HepG2 (cell line): ENCODE results near the gene LOC128125822.

Experiments
- HNF1B ChIP-seq: sonication (generic); formaldehyde crosslinking; IDR thresholded peaks from 2 replicates; pipeline ENCODE4 v1.5.1; 2020; ENCODE audit warnings: mild to moderate bottlenecking, moderate library complexity, missing genetic modification reagents
- IKZF4 ChIP-seq: sonication (generic); formaldehyde crosslinking; IDR thresholded peaks from 2 replicates; pipeline ENCODE4 v1.5.1; 2020; ENCODE audit warnings: borderline replicate concordance, mild to moderate bottlenecking, low read depth, missing genetic modification reagents; ENCODE audit errors: not compliant biosample characterization
- IRX3 ChIP-seq: sonication (generic); formaldehyde crosslinking; IDR thresholded peaks from 2 replicates; pipeline ENCODE4 v1.8.1; 2023; ENCODE audit warnings: mild to moderate bottlenecking, low read depth, missing genetic modification reagents, borderline replicate concordance
- POGK ChIP-seq: sonication (generic); formaldehyde crosslinking; conservative IDR thresholded peaks from 2 replicates; pipeline ENCODE4 v1.8.0; 2022; ENCODE audit warnings: mild to moderate bottlenecking, moderate library complexity, missing genetic modification reagents
- ZBTB26 ChIP-seq: IDR thresholded peaks from 2 replicates; pipeline ENCODE4 v1.6.1; 2016; ENCODE audit warnings: missing compliant biosample characterization, missing genetic modification reagents, borderline replicate concordance
- ZKSCAN8 ChIP-seq: IDR thresholded peaks from 2 replicates; pipeline ENCODE4 v1.6.1; 2016; ENCODE audit warnings: borderline replicate concordance, missing genetic modification reagents, missing compliant biosample characterization
- ZMYM2 ChIP-seq: sonication (generic); formaldehyde crosslinking; IDR thresholded peaks from 2 replicates; pipeline ENCODE4 v1.8.0; 2022; ENCODE audit warnings: mild to moderate bottlenecking, missing genetic modification reagents
- ZNF335 ChIP-seq: sonication (generic); formaldehyde crosslinking; IDR thresholded peaks from 2 replicates; pipeline ENCODE4 v1.4.0; 2020; ENCODE audit warnings: missing genetic modification reagents
- ZNF430 ChIP-seq: sonication (generic); formaldehyde crosslinking; IDR thresholded peaks from 2 replicates; pipeline ENCODE4 v1.9.0; 2021; ENCODE audit warnings: mild to moderate bottlenecking, missing genetic modification reagents
- ZNF761 ChIP-seq: sonication (generic); formaldehyde crosslinking; conservative IDR thresholded peaks from 2 replicates; pipeline ENCODE4 v1.4.0; 2020; ENCODE audit warnings: mild to moderate bottlenecking, missing genetic modification reagents
- ZSCAN12 ChIP-seq: sonication (generic); formaldehyde crosslinking; IDR thresholded peaks from 2 replicates; pipeline ENCODE4 v1.9.0; 2021; ENCODE audit warnings: mild to moderate bottlenecking, missing genetic modification reagents
- ZSCAN21 ChIP-seq: sonication (generic); formaldehyde crosslinking; IDR thresholded peaks from 2 replicates; pipeline ENCODE4 v1.8.0; 2022; ENCODE audit warnings: mild to moderate bottlenecking, missing genetic modification reagents, moderate library complexity, borderline replicate concordance
- TF ChIP-seq, protein P1 (sequence below), 2 experiments: sonication (generic) in 1 of 2; formaldehyde crosslinking in 1 of 2; IDR thresholded peaks; 2 replicates each; pipeline versions ENCODE4 v1.4.0 to v1.6.1; 2016 to 2020; ENCODE audit warnings: borderline replicate concordance in 1 of 2, low read depth in 1 of 2, mild to moderate bottlenecking in 1 of 2, missing genetic modification reagents in 1 of 2
- TF ChIP-seq, protein P2 (sequence below): sonication (generic); formaldehyde crosslinking; IDR thresholded peaks from 2 replicates; pipeline ENCODE4 v1.5.0; 2020; ENCODE audit warnings: mild to moderate bottlenecking, low read depth, missing genetic modification reagents, borderline replicate concordance
- TF ChIP-seq, protein P3 (sequence below): sonication (generic); formaldehyde crosslinking; IDR thresholded peaks from 2 replicates; pipeline ENCODE4 v1.8.1; 2023; ENCODE audit warnings: mild to moderate bottlenecking, missing genetic modification reagents

Gene LOC128125822

DNA sequence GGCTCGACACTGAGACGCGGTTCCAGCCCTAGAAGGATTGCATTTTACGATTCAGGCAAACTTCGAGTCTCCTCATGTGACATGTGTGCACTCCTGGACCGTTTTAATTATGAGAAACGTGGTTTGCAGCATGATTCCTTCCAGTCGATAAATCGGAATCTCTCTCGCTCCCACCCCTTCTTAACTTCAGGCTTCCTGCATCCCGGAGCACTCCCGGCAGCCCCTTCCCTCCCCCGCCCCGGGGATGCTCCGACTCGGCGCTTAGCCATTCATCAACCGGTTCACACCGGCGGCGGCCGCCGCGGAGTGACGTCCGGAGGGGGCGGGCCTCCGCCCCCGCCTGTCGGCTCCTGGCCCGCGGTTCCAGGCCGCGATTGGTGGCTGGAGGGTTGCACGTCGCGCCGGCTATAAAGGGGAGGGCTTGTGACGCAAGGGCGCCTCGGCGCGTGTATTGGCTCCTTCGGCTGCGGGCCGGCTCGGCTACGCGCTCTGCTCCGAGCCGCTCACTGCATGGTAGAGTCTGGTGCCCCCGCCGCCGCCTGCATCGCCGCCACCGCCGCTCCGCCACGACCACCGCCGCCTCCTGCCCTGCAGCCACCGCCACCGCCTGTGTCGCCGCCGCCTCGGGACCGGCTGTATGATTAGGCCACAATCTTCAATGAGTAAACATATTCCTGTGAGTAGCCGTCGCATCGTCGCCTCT lies at the start of gene LOC128125822, which contains the start of gene PTP4A1 (continued):
- TF ChIP-seq, protein P1, sequence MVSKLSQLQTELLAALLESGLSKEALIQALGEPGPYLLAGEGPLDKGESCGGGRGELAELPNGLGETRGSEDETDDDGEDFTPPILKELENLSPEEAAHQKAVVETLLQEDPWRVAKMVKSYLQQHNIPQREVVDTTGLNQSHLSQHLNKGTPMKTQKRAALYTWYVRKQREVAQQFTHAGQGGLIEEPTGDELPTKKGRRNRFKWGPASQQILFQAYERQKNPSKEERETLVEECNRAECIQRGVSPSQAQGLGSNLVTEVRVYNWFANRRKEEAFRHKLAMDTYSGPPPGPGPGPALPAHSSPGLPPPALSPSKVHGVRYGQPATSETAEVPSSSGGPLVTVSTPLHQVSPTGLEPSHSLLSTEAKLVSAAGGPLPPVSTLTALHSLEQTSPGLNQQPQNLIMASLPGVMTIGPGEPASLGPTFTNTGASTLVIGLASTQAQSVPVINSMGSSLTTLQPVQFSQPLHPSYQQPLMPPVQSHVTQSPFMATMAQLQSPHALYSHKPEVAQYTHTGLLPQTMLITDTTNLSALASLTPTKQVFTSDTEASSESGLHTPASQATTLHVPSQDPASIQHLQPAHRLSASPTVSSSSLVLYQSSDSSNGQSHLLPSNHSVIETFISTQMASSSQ (IDR thresholded peaks at IDR 0.05; ENCODE audit: low read depth): no peak
- TF ChIP-seq, protein P1 (CRISPR knock-in tag; IDR thresholded peaks at IDR 0.05; ENCODE audit: borderline replicate concordance): peak; percentile 85
- no peak for TF ChIP-seq ZNF335 (CRISPR knock-in tag)
- no peak for TF ChIP-seq ZSCAN12
- TF ChIP-seq IKZF4: no peak
- TF ChIP-seq, protein P2, sequence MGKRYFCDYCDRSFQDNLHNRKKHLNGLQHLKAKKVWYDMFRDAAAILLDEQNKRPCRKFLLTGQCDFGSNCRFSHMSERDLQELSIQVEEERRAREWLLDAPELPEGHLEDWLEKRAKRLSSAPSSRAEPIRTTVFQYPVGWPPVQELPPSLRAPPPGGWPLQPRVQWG (CRISPR knock-in tag): no peak
- peak; percentile 77 for TF ChIP-seq ZNF430 (CRISPR knock-in tag)
- TF ChIP-seq ZSCAN21 (CRISPR knock-in tag): peak; percentile 49; the same call in 1 of the 2 replicates
- TF ChIP-seq ZNF761 (CRISPR knock-in tag): peak; percentile 75
- no peak for TF ChIP-seq ZKSCAN8 (CRISPR knock-in tag)
- peak; percentile 84 for TF ChIP-seq HNF1B
- peak; percentile 36; the same call in 1 of the 2 replicates for TF ChIP-seq ZBTB26 (CRISPR knock-in tag)
- TF ChIP-seq, protein P3, sequence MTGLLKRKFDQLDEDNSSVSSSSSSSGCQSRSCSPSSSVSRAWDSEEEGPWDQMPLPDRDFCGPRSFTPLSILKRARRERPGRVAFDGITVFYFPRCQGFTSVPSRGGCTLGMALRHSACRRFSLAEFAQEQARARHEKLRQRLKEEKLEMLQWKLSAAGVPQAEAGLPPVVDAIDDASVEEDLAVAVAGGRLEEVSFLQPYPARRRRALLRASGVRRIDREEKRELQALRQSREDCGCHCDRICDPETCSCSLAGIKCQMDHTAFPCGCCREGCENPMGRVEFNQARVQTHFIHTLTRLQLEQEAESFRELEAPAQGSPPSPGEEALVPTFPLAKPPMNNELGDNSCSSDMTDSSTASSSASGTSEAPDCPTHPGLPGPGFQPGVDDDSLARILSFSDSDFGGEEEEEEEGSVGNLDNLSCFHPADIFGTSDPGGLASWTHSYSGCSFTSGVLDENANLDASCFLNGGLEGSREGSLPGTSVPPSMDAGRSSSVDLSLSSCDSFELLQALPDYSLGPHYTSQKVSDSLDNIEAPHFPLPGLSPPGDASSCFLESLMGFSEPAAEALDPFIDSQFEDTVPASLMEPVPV (CRISPR knock-in tag): 0 out of 2 replicates have a peak, but pooled peaks have one; percentile 24
- TF ChIP-seq POGK: no peak
- TF ChIP-seq IRX3: peak; percentile 85; the same call in 1 of the 2 replicates
- TF ChIP-seq ZMYM2 (CRISPR knock-in tag): 0 out of 2 replicates have a peak, but pooled peaks have one; percentile 37
